A549 (cell line): Measurements from ENCODE around the gene PCK1.

ENCODE experiments used
- CEBPB ChIP-seq, 2 experiments: fragments of >200 bp in 1 of 2; sonication (Bioruptor Twin) in 1 of 2; formaldehyde crosslinking in 1 of 2; IDR thresholded peaks; 2 replicates each; pipeline ENCODE4 v1.6.1; 2012 to 2016
- CHD2 ChIP-seq: fragments of 150-350 bp; IDR thresholded peaks from 2 replicates; pipeline ENCODE4 v1.6.1; 2014; ENCODE audit warnings: low read length; ENCODE audit not compliant: partially characterized antibody
- CTCF ChIP-seq: fragments of >200 bp; sonication (Bioruptor Twin); formaldehyde crosslinking; IDR thresholded peaks from 3 replicates; pipeline ENCODE4 v1.5.1; 2016
- MYC ChIP-seq: IDR thresholded peaks from 2 replicates; pipeline ENCODE4 v1.6.1; 2012; ENCODE audit warnings: mild to moderate bottlenecking, inconsistent platforms, low read length, improper control_type of control experiment, borderline replicate concordance
- POLR2A ChIP-seq: IDR thresholded peaks from 2 replicates; pipeline ENCODE4 v1.6.1; 2012; ENCODE audit warnings: mild to moderate bottlenecking, low read length
- RCOR1 ChIP-seq: fragments of 150-350 bp; IDR thresholded peaks from 2 replicates; pipeline ENCODE4 v1.6.1; 2014; ENCODE audit warnings: antibody characterized with exemption, low read length, low read depth

GRCh38 chr20:57609842-57610167 lies 48.9 kb downstream of the PCK1 start:
- TF ChIP-seq POLR2A (no peak), RCOR1 (no peak), CHD2 (no peak), CTCF (no peak), MYC (no peak), CEBPB (IDR thresholded peaks at IDR 0.05) (no peak)
